CMK (cell line): Measurements from ENCODE around the gene SMCO3.

Experiments used
- DNase-seq: peaks from one replicate; pipeline ENCODE4 v3.0.0-alpha.2; 2010; ENCODE audit warnings: low read depth

Gene SMCO3

GRCh38 chr12:14827043-14827442, 13.1 kb upstream of the SMCO3 start:
- no peak for DNase-seq

GRCh38 chr12:14826491-14826890, 12.5 kb upstream of the SMCO3 start:
- no peak for DNase-seq

DNA sequence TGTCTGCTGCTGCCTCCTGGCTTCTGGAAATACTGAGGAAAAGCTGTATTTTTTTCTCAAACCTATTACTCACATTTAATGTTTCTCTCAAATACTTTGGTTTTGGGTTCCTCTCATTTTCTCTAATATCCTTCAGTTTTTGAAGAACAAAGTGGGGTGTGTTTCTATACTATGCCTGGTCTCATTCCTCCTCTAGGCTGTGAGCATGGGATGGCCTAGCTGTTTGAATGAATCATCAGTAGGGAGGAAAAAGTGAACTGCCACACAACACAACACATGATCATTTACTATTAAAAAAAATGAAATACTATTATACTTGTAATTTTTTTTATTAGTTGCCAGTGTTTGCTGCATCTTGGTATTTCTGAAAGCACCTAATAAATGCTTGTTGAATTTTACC, 11.3 kb upstream of the SMCO3 start:
- no peak for DNase-seq

DNA sequence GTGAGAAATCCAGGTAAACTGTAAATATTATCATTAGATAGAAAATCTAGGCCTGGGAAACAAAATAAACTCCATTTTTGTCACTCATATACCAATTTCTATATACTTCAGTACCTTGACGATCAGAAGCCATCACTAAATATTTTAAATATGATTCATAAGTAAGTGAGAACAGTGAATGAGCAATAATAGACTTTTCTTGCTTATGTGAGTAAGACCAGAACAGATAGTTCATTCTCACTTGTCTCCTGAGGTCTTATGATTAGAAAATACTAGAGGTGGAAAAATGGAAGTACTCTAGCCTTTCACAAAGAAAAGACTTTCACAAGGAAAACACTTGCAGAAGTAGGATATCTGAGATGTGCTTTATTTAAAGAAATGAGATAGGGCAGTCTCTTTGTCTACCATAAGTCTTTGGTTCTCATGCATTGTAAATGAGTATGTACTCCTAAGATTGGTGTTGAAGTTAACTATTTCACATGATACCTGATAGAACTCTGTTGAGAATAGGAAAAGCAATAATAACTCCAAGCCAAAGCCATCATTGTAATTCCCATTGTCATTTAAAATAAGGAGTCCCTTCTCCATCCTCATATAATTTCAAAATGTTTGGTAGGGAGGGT, 10.1 kb upstream of the SMCO3 start:
- DNase-seq = no peak

DNA sequence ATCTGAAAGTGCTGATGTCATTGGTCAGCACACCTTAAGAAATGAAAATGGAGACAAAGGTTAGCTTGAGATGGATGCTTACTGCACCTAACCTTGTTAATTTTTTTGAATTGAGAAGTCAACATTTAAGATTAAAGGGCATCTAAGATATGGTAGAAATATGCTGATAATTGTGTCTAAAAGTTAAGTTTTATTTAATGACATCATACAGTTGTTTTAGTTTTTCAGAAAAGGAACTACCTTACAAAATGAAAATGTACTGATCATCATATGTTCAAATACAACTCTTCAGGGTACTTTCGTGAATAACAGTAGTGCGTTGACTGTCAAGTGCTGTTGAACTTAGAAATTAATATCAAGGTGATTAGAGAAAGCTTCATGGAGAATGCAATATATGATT, 2.5 kb downstream of the SMCO3 start:
- no peak for DNase-seq

- no peak for DNase-seq
Measured at GRCh38 chr12:14810953-14811483, 3.0 kb downstream of the SMCO3 start.

DNA sequence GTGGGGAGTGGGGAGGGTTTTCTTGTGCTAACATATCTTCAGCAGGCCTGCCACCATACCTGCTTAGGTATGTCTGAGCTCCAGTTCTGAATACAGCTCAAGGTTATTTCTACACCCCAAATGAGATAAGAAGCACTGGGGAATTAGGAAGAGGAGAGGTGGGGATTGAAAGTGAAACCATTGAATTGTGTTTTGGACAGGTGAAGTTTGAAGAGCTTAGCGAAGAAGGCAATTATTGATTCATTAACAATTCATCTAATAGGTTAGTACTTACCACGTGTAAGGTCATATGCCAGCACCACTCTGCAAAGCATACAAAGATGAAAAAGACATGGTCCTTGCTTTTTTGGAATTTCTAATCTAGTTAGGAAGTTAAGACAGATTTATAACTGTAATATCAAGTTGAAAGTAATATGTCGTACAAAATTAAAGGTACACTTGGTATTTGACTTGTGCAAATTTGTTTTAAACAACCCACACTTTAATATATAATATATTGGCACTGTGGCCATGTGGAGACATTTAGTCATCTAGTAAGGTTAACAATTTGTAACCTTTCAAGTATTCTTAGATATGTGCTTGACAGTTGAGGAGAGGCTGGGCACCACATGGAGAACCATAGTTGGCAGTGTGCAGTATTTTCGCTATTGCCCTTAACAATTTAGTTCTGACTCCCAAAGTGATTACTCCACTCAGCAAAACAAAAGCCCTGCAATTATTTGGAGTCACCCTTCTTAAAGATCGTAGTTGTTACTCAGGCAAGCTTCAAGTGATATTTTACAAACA, 3.6 kb downstream of the SMCO3 start:
- no peak for DNase-seq

DNA sequence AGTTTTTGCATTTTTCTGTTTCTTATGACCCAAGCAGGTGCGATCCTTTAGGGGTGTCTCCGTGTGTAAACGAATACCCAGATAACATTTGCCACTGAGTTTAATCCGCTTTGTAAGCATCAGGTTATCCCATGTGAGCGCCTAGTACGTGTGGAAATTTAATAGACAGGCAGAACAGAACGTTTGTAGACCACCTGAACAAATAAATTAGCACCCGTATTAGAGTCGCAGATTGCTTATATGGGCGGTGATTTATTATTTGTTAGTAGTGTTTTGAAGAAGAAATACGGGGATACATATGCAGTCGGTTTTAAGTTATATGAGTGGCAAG, 10.2 kb downstream of the SMCO3 start:
- no peak for DNase-seq

DNA sequence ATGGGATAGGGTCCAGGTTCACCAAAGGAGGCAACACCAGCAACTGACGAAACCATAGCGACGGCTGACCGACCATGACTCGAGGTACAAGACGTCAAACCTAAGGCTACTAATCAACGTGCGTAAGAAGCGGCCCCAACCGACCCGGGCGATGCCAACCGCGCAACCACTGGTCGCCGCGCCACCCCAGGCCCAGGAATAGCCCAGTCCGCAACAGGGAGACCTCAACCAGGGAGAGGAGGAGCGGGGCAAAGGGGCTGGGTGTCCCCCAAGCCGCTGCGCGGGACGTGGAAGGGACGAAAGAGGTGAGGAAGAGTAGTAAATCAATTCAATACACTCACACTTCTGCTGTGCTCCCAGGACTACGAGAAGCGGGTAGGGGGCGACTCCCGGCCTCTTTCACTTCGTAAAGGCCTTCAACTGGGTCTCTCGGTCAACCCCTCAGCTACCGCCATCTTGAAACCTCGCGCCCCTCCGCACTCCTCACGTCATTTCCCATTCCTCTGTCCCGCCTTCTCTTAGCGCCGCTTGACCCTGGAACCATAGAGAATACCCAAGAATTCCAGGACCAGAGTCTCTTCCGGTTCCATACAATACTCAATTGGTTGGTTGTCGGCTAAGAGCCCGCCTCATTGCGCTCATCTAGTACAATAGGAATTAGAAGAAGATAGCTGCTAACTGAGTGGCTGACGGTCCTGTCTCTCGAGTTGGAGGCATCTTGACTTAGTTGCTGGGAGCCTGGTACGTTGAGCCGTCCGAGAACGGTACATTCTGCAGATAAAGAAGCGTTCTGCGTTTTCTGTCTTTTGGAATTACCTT, 10.8 kb downstream of the SMCO3 start, which contains the start of the genes C12orf60 and WBP11:
Gene C12orf60 (plus strand): TSS at position 660 of the 819 bp plus-strand sequence. CDS start 19,266 bp downstream, outside the sequence.
Gene WBP11 (minus strand): TSS at position 468 of the 819 bp plus-strand sequence. CDS start 2,095 bp downstream, outside the sequence.
- DNase-seq = peak; percentile 73

- no peak for DNase-seq
Measured at GRCh38 chr12:14802721-14803010, 11.3 kb downstream of the SMCO3 start.

DNA sequence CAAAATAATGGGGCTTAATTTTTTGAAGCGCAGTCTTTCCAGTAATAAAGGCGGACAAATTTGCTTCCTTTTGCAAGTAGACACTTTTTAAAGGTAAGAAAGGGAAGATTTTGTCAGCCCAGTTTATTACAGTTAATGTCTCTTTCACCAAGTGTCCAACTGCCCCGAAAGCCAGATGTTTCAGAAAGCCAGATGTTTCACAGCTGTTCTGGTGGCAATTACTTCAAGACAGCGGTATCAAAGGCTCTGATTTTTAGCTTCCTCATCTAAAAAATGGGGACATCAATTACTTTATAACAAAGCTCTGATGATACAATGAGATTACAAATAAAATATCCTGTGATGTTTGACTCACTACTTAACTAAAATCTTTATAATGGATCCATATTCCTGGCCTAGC, 11.7 kb downstream of the SMCO3 start:
- no peak for DNase-seq

- DNase-seq = no peak
Measured at GRCh38 chr12:14795028-14795448, 18.9 kb downstream of the SMCO3 start.

DNA sequence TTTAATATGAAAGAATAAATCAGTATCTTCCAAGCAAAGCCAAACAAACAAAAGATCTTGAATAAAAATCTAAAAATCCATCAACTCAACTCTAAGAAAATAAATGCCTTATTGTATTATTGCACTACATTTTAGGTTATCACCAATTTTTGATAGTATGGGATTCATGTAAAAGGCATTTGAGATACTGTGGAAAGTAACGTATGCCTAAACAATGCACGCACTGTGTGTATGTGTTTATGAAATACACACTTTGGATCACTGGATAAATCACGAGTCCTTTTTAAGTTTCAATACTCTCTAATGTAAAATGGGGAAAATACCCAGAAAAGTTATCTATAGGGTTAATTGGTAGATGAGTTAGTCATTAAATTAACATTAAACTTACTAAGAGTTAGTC, 28.4 kb downstream of the SMCO3 start:
- no peak for DNase-seq

- DNase-seq = no peak
Measured at GRCh38 chr12:14784471-14784870, 29.5 kb downstream of the SMCO3 start.

DNA sequence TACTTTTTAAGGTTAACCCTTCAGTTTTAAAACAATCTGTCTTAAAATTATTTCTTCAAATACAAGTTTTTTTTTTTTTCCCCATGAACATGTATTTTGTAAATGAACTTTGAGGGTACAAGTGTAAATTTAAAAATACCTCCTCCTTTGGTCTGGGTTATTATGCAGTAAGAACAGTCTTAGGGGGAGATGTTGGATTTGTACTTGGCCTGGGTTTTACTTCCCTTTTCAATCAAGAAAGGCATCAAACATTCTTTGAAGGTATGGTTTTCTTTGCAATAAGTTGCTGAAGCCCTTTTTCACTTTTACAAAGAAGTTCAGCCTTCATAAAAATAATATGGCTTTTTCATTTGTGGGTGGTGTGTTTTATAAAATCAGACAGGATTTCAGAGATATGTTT, 31.2 kb downstream of the SMCO3 start:
- no peak for DNase-seq

DNA sequence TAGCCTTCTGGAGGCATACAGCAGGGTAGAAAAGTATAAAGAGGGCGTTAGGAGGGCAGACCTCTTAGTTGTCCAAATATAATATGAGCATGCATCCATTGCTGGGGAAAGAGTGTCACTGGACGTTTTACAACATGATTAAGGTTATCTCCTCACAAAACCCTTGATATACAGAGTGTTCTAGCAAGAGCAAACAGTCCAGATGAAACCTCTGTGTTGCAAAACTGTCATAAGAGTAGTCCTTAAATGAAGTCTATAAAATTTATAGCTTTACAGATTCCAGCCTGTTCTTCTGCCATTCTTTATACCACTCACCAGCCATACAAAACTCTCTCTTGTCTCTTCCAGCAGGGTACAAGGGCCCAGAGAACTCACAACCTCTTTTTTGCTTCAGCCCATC, 32.4 kb downstream of the SMCO3 start:
- no peak for DNase-seq

DNA sequence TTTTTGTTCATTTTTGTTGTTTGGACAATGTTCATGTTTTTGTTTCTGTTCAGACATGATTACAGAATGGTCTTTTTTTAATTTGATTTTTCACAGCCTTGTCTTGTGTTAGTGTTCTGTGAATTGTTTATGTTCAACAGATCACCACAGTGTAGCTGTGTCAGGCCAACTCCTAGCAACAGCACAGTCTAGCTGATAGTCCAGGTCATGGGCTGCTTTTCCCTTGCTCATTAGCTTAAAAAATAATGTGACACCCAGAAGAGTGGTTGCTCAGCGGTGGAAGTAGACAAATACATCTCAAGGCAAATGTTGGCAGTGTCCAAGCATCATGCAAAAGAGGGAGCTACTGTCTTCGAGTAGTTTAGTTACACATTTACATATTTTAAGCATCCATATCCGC, 33.1 kb downstream of the SMCO3 start:
- DNase-seq = no peak

DNA sequence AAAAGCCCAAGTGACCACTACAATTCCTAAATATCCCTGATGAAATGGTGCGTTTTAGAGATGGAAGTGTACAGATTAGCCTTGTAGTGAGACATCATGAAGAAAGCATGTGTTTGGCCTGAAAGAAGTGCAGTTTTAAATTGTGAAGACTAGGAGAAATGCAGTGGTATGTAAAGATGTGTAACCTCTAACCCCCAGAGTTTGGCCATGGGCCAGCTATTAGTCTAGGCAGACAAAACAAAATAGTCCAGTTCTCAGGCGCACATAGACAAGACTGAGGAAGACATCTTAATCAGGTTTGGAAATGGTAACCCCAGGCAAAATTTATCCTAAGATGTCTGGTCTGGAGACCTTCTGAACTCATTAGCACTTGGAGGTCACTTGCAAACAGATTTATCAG, 34.1 kb downstream of the SMCO3 start:
- DNase-seq = no peak

DNA sequence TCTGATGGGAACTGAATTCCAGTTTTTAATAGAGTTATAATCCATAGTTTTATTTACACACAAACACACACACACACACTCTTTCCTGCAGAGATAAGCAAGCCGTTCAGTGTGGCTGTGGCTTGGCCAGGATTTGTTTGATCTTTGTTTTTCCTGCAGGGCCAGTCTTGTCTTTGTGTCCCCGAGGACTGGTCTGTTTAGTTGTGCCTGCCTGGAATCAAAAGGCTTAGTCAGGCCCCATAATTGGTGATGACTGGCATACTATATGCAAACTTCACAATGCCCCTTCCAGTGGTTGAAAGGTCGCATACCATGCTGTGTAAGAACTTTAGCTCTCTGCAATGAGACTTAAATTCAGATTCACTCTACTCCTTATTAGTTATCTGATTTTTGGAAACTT, 36.7 kb downstream of the SMCO3 start:
- DNase-seq = no peak

DNA sequence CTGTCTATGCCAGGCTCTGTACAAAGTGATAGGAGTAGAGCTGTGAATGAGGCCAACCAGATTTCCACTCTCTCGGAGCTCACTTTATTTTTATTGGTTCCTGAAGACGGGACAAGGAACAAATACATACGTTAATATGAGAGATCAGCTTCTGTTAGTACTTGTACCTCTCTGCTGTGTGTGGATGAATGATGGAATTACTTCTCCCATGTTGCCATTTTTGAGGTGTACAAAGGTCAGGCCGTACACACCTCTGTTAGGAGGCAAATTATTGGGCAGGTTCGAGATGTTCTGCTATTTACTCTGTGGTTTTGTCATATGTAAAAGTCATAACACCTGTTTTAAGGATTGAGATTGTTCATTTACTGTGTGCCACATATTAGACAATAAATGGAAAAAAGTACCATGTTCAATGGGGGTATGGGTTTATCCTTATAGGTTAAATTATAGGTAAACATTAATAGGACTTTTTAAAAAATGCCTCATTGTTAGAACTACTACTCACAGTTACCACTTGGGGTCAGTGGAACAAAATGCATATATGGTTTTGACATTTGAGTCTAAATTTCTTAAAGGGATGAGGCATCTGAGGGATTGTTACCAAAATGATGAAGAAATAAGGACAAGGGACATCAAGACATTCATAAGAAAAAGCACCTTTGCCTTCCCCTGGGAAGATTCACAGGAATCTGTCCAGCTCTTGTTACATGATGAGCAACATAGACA, 37.6 kb downstream of the SMCO3 start:
- DNase-seq = no peak

DNA sequence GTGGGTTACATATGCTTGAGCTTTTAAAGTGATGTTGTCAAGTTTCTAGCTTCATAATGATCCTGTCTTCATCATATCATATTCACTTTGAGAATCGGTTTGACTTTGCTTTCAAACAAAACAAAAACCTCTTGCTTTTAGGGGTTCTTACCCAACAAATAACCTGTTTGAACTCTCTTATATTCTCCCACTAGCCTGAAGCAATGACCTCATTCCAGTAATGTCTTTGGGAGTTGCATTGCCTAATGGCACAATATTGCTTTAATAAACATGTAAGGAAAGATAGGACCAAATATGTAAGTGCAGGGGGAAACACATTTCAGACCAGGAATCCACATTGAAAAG, 38.4 kb downstream of the SMCO3 start:
- no peak for DNase-seq

DNA sequence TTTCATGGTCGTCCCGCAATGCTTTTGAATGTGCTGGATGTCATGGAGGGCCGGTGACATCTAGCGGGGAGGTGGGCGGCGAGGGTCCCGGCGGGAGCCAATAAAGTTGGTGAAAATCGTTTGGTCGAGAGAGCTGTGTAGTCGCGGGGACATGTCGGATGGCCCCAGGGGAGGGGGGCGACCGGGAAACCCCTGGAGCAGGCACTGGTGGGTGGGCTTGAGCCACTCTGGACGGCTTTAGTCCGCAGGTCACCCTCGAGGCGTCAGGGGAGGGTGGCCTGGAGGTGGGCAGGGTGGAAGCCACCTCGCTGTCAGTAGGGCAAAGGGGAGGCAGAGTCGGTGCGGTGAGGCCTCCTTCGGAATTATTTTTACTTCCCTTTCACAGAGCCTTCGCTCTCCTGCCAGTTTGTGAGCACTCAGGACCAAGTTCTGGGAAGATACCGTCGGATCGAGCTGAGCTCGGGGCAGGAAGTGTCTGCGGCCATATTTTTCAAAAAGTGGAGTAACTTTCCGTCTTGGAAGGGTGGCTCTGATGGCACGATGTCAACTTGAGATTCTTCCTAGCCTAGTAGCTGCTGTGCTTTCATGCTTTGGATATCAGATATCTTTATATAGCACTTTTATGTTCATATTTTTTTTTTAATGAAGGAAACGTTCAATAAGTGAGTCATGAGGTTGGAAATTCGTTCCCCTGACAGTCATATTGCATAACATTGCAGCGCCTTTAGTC, 38.9 kb downstream of the SMCO3 start:
- no peak for DNase-seq
